ENCODE data around the gene TXNRD2.

- TF ChIP-seq CTCF (conservative IDR thresholded peaks at IDR 0.05) (no peak), ZFX (IDR thresholded peaks at IDR 0.05) (no peak)
Observed at GRCh38 chr22:19892925-19893324, 48.7 kb downstream of the TXNRD2 start.

All from C4-2B (cell line).